Endothelial cell of umbilical vein (primary cell): Measurements from ENCODE around the gene SPATS2L. TPM values are rescaled to one million over a fixed set of nuclear protein-coding genes. Genes with fewer than 3 reads are reported as not detected.

Experiments
- BruUV-seq: library from RNA; stranded (reverse); fragments of 400-500 nt; replicated peaks from 2 replicates; lab custom pipeline; 2021; lab: Mats Ljungman, UMichigan
- CTCF ChIA-PET: fragments of 300-600, 350-600 bp; sonication (Branson Sonifier 250); formaldehyde crosslinking; loops from one replicate; lab custom pipeline; 2021; ENCODE audit warnings: antibody characterized with exemption, inconsistent platforms; lab: Charles Lee
- POLR2A ChIA-PET: fragments of 300-600, 350-600 bp; sonication (Branson Sonifier 250); formaldehyde crosslinking; loops from one replicate; lab custom pipeline; 2021; ENCODE audit warnings: antibody characterized with exemption, inconsistent platforms; lab: Charles Lee
- DNase-seq: peaks from one replicate; pipeline ENCODE4 v3.0.0-alpha.2; 2011; ENCODE audit warnings: low read depth, low spot score
- FAIRE-seq: peaks from 2 replicates; lab custom pipeline; 2011; peaks lifted over from hg19 to GRCh38; lab: Jason Lieb, UNC
- H2AFZ ChIP-seq: 2 replicates; pipeline ENCODE4 v1.6.0; 2012; ENCODE audit warnings: low read depth, low read length, control low read depth, inconsistent platforms
- H3K27ac ChIP-seq: 2 replicates; pipeline ENCODE4 v1.5.1; 2011; ENCODE audit warnings: low read depth, mild to moderate bottlenecking, control low read depth, low read length, moderate library complexity; ENCODE audit not compliant: insufficient read depth
- H3K27me3 ChIP-seq, 2 experiments: 2 replicates each; pipeline versions ENCODE4 v1.6.0 to v1.6.1; 2011; ENCODE audit warnings: low read length in 2 of 2, mixed read lengths in 1 of 2; ENCODE audit not compliant: control insufficient read depth in 2 of 2, insufficient read depth in 2 of 2
- H3K36me3 ChIP-seq, 2 experiments: 2 replicates in 1 of 2; 3 replicates in 1 of 2; pipeline ENCODE4 v1.5.1; 2011; ENCODE audit warnings: low read length in 2 of 2, mild to moderate bottlenecking in 1 of 2, moderate library complexity in 1 of 2; ENCODE audit not compliant: control insufficient read depth in 2 of 2, insufficient read depth in 2 of 2; ENCODE audit errors: extremely low read depth in 1 of 2
- H3K4me1 ChIP-seq: 3 replicates; pipeline ENCODE4 v1.5.1; 2011; ENCODE audit warnings: mild to moderate bottlenecking, low read length; ENCODE audit not compliant: control insufficient read depth, insufficient read depth; ENCODE audit errors: extremely low read depth
- H3K4me2 ChIP-seq: 2 replicates; pipeline ENCODE4 v1.6.1; 2011; ENCODE audit warnings: low read length, control low read depth, mixed read lengths; ENCODE audit not compliant: insufficient read depth
- H3K4me3 ChIP-seq, 3 experiments: fragments of 200-600 bp in 1 of 3; sonication (generic), shearing (Covaris generic) in 1 of 3; replicated peaks in 1 of 3; 2 replicates each; pipeline ENCODE4 v1.5.1; 2011 to 2016; ENCODE audit warnings: control low read depth in 3 of 3, low read length in 3 of 3, mild to moderate bottlenecking in 2 of 3, inconsistent platforms in 1 of 3, low read depth in 1 of 3, moderate library complexity in 1 of 3; ENCODE audit not compliant: insufficient read depth in 1 of 3
- H3K79me2 ChIP-seq: 2 replicates; pipeline ENCODE4 v1.6.0; 2012; ENCODE audit warnings: low read length, inconsistent platforms; ENCODE audit not compliant: control insufficient read depth, insufficient read depth
- H3K9ac ChIP-seq: replicated peaks from 2 replicates; pipeline ENCODE3; 2011; ENCODE audit warnings: low read length, control low read depth; ENCODE audit not compliant: insufficient read depth; ENCODE audit errors: extremely low read depth
- H3K9me1 ChIP-seq: replicated peaks from 3 replicates; pipeline ENCODE4 v1.6.0; 2011; ENCODE audit warnings: mild to moderate bottlenecking, low read length; ENCODE audit not compliant: control insufficient read depth, insufficient read depth; ENCODE audit errors: extremely low read depth
- H3K9me3 ChIP-seq: replicated peaks from 2 replicates; pipeline ENCODE4 v1.5.1; 2012; ENCODE audit warnings: low read length, inconsistent platforms; ENCODE audit not compliant: control insufficient read depth, insufficient read depth
- H4K20me1 ChIP-seq: replicated peaks from 2 replicates; pipeline ENCODE3; 2011; ENCODE audit warnings: mild to moderate bottlenecking, low read length; ENCODE audit not compliant: control insufficient read depth, insufficient read depth; ENCODE audit errors: extremely low read depth
- CTCF ChIP-seq, 2 donors: IDR thresholded peaks; 1 replicate in 1 of 2; 2 replicates in 1 of 2; pipeline ENCODE4 v1.5.1; 2011; ENCODE audit warnings: low read length in 2 of 2, mild to moderate bottlenecking in 2 of 2, moderate library complexity in 2 of 2, control low read depth in 1 of 2, inconsistent platforms in 1 of 2, low read depth in 1 of 2; ENCODE audit not compliant: insufficient read depth in 1 of 2; ENCODE audit errors: extremely low read depth in 1 of 2
- EZH2 ChIP-seq: IDR thresholded peaks from 2 replicates; pipeline ENCODE4 v1.6.1; 2012; ENCODE audit warnings: borderline replicate concordance, low read depth, mild to moderate bottlenecking, moderate library complexity, low read length, inconsistent platforms; ENCODE audit not compliant: severe bottlenecking
- FOS ChIP-seq: IDR thresholded peaks from 2 replicates; pipeline ENCODE4 v1.6.1; 2011; ENCODE audit warnings: mild to moderate bottlenecking, low read length, moderate library complexity, borderline replicate concordance; ENCODE audit not compliant: insufficient read depth
- GATA2 ChIP-seq: IDR thresholded peaks from 2 replicates; pipeline ENCODE4 v1.7.0; 2011; ENCODE audit warnings: low read depth, mild to moderate bottlenecking, moderate library complexity, mixed read lengths, low read length; ENCODE audit not compliant: insufficient read length, insufficient read depth
- JUN ChIP-seq: IDR thresholded peaks from 2 replicates; pipeline ENCODE4 v1.6.1; 2011; ENCODE audit warnings: borderline replicate concordance, low read depth; ENCODE audit not compliant: insufficient read length, insufficient read depth
- MAX ChIP-seq: IDR thresholded peaks from 2 replicates; pipeline ENCODE4 v1.6.1; 2011; ENCODE audit not compliant: insufficient read depth, insufficient read length
- MYC ChIP-seq: IDR thresholded peaks from one replicate; pipeline ENCODE4 v1.6.1; 2011; ENCODE audit warnings: mild to moderate bottlenecking, low read depth, low read length
- POLR2A ChIP-seq: IDR thresholded peaks from 2 replicates; pipeline ENCODE4 v1.6.1; 2012; ENCODE audit warnings: low read depth, mild to moderate bottlenecking, control low read depth, low read length
- POLR2AphosphoS5 ChIP-seq: IDR thresholded peaks from 2 replicates; pipeline ENCODE4 v1.6.1; 2012; ENCODE audit warnings: low read depth, mild to moderate bottlenecking, control low read depth, low read length, moderate library complexity; ENCODE audit not compliant: insufficient read depth
- dilution Hi-C: fragments of 300-500 bp; cut with MboI; formaldehyde crosslinking; loops from one replicate; pipeline ENCODE4 v1.15.0; 2019; ENCODE audit warnings: low sequenced_read_pairs; ENCODE audit not compliant: extremely low pct_ligation_motif_present
- intact Hi-C: fragments of 100-400 bp; cut with micrococcal nuclease; formaldehyde crosslinking; loops from one replicate; pipeline ENCODE4 v1.10.0; 2022
- polyA plus RNA-seq, 4 experiments: library from polyadenylated mRNA; depleted of rRNA in 3 of 4; stranded (reverse) in 3 of 4; unstranded in 1 of 4; fragments of >200 nt; gene quantifications; 2 replicates each; pipeline versions ENCODE4 v1.2.1 to v1.2.3, GENCODE V29; 2011 to 2012; ENCODE audit warnings: missing spikeins in 1 of 4
- total RNA-seq: library from RNA; stranded (reverse); gene quantifications from 2 replicates; pipeline ENCODE4 v1.2.3, GENCODE V29; 2021

Gene SPATS2L
- total and polyA plus RNA-seq, 2 donors (not counting 3 experiments of a cell fraction or from before 2014, with no cell fraction given) = 29.1 to 72.9 TPM

- intact Hi-C loops (no loop called here), dilution Hi-C loops (no loop called here)
- H3K9ac ChIP-seq = no peak overlapping the region
- H3K9me3 ChIP-seq = no peaks in the 10 kb centered on the region
- H3K4me3 ChIP-seq = no peak overlapping the region
- BruUV-seq = no TSS peak
- peaks cover 2% of the 10 kb centered on the region for H3K79me2 ChIP-seq
- peak; percentile 15 for TF ChIP-seq GATA2
- no peak for TF ChIP-seq CTCF (IDR thresholded peaks at IDR 0.05; ENCODE audit: extremely low read depth in 1 of 2, insufficient read depth in 1 of 2, low read depth in 1 of 2, low read length in 2 of 2)
- TF ChIP-seq POLR2A = no peak
- no peak for TF ChIP-seq JUN
- TF ChIP-seq POLR2AphosphoS5 = no peak
- TF ChIP-seq FOS = peak; percentile 51
- no peak for TF ChIP-seq MYC
- no peak for TF ChIP-seq EZH2
- no peak for TF ChIP-seq MAX
- H3K4me2 ChIP-seq = no peak overlapping the region
- CTCF ChIA-PET = interaction anchor here (0.8 to 1.5 kb wide), 3 partner anchors 16 to 179 kb away, joined by 3 to 5 read pairs (median 5); no protein-coding TSS in a partner anchor
- FAIRE-seq = no peak
- no peaks in the 10 kb centered on the region for H3K27me3 ChIP-seq
- no peaks in the 10 kb centered on the region for H3K36me3 ChIP-seq
- H3K9me1 ChIP-seq = no peaks in the 10 kb centered on the region
- H4K20me1 ChIP-seq = no peaks in the 10 kb centered on the region
- POLR2A ChIA-PET = no interaction called here
- DNase-seq = peak; percentile 9
- peaks cover 14% of the 10 kb centered on the region for H3K4me1 ChIP-seq
- no peak overlapping the region for H3K27ac ChIP-seq
- H2AFZ ChIP-seq = no peak overlapping the region
These were observed 4.3 kb upstream of the SPATS2L start for GRCh38 chr2:200301953-200302858.
